ENCODE results near the gene KLK12.

The KLK12 gene

DNA sequence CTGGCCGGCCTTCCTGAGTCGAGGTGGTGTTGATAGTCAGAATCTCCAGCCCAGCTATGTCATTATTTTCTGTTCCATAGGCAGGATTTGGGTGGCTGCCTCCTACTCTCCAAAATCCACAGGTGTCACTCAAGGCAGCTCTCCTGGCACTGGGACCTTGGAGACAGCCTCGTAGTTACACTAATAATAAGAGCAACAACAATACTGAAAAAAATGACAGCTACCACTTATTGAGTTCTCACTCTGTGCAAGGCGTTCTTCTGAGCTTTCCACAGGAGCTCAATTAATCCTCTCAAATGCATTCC lies 12.2 kb upstream of the KLK12 start:
- DNase-seq (ENCODE audit: low read depth), result no peak

DNA sequence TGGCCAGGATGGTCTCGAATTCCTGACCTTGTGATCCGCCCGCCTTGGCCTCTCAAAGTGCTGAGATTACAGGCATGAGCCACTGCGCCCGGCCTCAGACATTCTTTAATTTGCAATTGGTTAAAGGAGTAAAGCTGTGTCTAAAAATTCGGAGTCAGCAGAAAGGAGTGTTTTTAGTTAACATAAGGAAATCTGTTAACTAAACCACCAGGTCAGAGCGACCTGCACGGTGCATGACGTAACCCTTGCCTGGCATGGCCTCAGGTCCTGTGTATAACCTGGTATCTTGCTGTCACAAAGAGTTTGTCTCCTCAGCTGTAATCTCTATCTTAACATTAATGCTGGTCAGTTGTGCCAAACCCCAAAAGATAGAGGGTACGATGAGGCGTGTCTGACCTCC lies 9.5 kb upstream of the KLK12 start:
- no peak for DNase-seq (ENCODE audit: low read depth)

DNA sequence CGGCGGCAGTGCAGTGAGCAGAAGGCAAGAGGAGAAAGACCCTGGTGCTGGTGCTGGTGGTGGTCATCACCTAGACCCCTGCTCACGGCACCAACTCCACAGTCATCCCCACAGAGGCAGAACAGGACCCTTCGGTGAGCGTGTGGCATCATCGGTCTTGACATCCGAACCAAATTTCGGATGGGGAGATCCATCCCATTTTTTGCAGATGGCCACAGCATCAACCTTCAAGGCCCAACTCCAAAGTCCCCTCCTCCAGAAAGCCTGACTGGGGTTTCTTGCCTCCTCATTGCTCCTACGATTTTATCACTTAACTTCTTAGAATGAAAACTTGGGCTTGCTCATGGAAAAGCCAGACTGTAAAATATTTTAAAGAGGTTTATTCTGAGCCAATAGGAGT lies 8.7 kb upstream of the KLK12 start:
- no peak for DNase-seq (ENCODE audit: low read depth)

DNA sequence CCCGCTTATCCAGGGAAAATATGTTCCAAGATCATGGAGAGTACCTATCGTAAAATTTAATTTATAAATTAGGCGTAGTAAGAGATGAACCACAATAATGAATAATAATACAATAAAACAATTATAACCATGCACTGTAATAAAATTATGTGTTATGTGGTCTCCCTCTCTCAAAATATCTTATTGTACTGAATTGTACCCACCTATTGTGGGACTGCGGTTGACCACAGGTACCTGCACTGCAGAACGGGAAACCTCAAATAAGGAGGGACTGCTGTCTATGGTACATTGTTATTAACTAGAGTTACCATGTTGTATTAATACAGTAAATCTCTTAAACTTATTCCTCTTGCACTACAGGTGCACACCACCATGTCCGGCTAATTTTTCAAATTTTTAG lies 5.3 kb upstream of the KLK12 start:
- DNase-seq (ENCODE audit: low read depth), result no peak

DNA sequence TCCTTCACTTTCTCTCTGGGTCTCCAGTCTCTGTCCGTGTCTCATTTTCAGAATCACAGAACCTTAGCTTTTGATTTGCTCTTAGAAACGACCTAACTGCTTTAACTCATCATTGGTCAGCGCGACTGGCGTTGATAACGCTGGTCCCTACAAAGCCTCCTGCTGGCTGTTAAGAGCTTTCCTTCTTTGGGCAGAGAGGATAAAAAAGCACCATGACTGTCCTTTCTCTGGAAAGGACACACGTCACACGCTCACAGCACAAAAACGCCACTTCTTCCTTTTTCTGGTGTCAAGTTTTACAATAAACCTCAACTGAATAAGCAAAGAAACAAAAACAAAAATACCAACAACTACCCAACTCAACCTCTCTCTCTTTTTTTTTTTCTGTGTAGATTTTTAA lies 1.7 kb upstream of the KLK12 start:
- no peak for DNase-seq (ENCODE audit: low read depth)

DNA sequence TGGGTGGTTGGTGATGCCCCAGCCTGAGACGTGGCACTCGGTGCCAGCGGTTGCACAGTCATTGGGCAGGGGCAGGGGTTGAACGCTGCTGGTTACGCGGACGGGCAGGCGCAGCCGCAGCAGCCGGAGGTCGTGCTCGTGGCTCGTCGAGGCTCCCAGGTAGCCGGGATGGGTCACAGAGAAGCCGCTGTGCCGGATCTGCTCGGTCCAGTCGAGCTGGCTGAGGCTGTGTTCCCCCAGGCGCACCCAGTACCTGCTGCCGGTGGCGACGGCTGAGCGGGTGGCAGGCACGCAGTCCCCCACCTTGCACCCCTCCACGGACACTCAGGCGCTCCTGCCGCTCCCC lies 2.9 kb downstream of the KLK12 start:
- no peak for DNase-seq (ENCODE audit: low read depth)

DNA sequence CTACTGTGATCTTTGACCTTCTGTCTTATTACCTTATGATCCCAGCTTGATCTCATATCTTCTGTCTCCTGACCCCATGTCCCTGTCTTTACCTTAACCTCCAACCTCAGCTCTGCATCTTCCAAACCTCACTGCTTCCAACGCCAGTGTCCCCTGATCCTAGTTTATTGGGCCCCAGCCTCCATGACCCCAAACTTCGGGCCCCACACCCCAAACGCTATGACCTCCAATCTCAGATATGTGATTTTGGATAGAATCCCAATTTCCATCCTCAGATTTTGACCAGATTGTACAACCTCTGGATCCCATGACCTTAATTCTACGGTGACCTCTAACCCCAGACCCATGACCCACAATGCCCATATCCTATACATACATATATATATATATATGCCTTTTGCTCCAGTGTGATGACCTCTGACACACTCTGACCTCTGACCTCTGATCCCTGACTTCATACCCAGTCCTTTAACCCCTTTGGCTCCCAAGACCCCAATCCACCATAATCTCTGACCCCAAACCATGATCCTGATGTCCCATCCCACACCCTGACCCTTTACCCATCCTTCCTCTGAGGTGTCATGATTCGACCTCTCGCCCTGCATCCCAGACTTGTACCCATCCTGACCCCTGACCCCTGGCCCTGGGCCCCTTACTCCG lies 3.5 kb downstream of the KLK12 start:
- DNase-seq (ENCODE audit: low read depth), result no peak

DNA sequence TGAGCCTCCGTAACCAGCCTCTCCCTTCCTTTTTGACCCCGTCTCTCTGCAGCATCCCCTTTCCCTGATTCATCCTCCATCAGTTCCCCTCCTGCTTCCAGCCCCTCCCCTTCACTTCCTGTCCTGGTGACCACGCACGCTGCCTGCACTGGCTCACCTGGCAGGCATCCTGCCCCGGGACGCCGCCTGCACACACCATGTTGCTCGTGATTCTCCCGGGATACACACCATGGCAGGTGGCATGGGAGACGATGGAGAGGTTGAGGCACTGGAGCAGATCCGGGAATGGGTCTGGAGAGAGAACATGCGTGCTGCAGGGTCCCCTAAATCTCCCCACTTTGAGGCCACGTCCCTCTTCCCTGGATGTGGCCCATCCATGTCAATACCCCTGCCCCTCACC lies 4.2 kb downstream of the KLK12 start:
- no peak for DNase-seq (ENCODE audit: low read depth)

DNA sequence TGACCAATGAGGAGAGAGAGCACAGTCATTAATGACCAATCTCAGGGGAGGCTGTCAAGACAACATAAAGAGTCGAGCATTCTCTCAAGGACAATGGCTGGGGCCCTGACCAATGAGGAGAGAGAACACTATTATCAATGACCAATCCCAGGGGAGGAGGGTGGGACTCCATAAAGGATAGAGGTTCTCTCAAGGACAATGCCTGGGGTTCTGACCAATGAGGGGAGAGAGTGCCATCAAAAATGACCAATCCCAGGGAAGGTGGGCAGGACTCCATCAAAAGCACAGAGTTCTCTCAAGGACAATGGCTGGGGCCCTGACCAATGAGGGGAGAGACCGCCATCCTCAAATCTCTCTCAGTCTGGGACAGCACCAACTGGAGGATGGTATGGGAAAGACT lies 5.1 kb downstream of the KLK12 start:
- DNase-seq (ENCODE audit: low read depth), result no peak

DNA sequence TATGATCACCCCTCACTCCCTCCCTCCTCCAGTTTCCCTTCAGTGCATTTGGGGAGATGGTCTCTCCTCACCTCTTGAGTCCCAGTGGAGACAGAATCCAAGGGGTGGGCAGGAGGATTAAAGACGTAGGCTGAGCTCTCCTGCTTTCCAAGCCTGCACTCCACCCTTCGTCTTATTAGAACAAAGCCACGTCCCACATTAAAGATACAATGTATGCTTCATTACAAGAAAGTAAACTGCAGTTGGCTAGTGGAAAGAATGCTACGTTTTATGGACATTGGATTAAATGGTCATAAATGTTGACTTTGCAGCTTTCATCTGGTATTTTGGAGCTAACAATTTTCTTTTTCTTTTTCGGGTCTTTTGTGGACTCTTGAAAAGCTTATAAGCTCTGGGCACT lies 6.9 kb downstream of the KLK12 start:
- no peak for DNase-seq (ENCODE audit: low read depth)

DNA sequence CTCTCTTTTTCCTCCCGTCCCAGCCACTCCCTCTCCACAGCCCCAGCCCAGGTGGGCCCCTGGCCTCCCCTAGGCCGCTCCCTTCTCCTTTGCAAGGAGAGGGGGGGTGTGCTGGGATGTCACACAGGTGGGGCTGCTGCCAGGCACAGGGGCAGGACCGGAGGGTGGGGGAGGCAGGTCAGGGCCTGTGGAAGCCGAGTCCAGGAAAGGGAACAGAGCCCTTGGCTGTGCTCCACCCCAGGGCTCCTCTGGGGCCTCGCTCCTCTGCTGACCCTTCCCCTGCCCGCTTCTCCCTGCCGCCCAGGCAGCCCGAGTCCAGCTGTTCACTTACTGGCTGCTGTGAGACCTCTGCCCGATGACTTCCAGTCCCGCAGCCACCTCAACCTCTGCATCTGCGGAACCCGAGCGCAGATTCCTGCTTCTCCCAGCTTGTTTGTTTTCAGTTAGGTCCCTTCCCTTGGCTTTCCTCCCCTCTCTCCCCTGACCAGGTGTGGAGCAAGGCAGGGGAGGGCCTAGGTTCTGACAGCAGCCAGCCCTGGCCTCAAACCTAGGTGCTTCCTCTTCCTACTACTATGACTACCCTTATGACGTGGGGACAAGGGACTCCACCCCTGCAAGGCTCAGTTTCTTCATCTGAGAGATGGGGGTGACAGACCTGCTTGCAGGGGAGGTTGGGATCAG lies 7.5 kb downstream of the KLK12 start:
- no peak for DNase-seq (ENCODE audit: low read depth)

DNA sequence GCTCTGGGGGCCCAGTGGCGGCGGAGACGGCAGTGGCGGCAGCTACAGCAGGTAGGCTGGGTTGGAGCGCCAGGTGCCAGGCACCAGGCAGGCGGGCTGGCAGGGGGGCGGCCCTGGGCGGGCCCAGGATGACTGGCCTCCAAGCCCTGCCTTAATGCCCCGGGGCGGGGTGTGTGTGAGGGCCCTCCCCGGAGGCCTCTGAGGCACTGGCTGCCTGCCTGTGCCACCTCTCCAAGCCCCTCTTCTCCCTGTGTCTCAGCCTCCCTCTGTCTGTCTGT lies 8.3 kb downstream of the KLK12 start, which contains the start of gene KLK11:
TSS of gene KLK11 (minus strand) at position 63 of the 278 bp plus-strand sequence. CDS start 985 bp downstream, outside the sequence.
- no peak for DNase-seq (ENCODE audit: low read depth)

DNA sequence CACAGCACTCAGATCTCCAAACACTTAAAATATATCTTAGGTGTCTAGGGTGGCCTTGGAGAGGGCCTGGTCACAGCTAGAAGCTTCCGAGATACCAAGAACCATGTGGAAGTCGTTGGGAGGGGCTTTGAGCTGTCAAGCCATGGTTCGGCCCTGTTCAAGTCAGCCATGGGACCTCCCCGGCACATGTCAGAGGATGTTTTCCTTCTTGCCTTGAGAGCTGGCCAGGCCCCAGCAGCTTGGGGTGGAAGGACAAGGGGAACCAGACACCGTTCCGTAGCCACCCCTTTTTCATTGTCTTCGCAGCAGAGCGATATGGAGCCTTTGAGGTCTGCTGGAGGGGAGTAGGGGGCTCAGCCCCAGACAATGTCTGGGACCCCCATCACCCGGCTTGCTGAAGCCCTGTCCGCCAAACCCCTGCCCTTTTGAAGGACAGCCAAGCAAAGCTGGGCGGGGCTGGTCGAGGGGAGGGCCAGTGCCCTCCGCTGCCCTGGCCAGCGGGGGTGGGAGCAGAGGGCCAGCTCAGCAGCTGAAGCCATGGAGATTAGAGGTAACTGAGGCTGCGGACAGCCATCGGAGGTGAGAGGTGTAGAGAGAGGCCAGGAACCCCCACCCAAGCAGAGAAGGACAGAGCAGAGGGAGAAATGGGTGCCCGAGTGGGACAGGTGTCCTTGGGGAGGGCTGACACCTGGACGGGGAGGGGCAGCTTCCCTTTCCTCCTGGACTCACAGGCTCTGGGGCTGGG lies 8.8 kb downstream of the KLK12 start:
- no peak for DNase-seq (ENCODE audit: low read depth)

DNA sequence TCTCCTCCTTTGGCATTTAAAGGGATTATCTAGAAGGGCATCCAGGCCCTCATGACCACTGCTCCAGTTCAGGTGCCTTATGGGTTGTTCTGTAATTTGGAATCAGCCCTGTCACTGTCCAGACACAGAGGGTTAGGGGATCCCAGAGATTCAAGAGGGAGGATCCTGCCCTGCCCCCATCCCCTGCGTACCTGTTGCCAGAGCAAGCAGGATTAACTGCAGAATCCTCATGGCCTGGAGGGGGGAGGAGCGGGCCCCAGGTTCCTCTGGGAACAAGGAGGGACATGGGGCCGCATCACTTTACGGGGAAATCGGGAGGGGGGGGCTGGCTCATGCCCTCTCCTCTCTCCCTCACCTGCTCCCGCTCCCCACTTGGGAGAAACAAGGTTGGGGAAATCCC lies 9.4 kb downstream of the KLK12 start:
- no peak for DNase-seq (ENCODE audit: low read depth)

DNA sequence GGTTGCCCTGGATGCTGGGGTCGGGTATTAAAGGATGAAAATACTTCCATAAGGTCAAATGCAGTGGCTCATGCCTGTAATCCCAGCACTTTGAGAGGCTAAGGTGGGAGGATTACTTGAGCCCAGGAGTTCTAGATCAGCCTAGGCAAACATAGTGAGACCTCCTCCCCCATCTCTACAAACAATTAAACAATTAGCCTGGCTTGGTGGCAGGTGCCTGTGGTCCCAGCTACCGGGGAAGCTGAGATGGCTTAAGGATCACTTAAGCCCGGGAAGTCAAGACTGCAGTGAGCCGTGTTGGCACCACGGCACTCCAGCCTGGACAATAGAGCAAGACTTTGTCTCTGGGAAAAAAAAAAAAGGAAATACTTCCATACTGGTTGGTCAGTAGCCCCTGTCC lies 9.9 kb downstream of the KLK12 start:
- DNase-seq (ENCODE audit: low read depth), result no peak

DNA sequence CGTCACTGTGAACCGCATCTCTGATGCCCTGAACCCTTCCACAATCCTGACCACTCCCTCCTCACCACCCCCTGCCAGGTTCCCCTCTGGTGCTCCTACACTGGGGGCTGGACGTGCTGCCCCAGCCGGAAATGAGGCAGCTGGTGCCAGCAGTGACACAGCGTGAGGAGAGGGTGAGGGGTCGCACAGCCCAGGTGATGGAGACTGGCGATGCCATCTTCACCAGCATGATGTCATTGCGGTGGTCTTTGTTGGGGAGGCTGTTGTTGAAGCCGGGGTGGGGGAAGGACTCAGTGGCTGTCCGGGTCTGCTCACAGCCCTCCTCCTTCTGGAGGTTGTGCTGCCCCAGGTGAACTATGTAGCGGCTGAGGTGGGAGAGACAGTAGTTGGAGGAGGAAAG lies 10.9 kb downstream of the KLK12 start:
- DNase-seq (ENCODE audit: low read depth), result no peak

DNA sequence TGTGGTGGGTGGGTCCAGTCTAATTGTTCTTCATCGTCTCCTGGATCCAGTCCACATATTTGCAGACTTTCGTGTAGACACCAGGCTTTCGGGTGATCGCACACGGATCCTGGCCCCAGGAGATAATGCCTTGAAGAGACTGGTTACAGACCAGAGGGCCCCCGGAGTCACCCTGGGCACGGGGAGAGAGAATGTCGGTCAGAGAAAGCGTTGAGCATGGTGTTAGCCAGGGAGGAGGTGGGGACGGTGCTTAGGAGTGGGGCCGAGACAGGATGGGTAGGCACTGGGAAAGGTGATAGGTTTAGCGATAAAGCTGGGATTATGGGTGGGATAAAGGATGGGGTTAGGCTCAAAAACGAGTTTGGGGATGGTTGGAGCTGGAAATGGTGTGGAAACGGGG lies 12.3 kb downstream of the KLK12 start:
- DNase-seq (ENCODE audit: low read depth), result no peak

DNA sequence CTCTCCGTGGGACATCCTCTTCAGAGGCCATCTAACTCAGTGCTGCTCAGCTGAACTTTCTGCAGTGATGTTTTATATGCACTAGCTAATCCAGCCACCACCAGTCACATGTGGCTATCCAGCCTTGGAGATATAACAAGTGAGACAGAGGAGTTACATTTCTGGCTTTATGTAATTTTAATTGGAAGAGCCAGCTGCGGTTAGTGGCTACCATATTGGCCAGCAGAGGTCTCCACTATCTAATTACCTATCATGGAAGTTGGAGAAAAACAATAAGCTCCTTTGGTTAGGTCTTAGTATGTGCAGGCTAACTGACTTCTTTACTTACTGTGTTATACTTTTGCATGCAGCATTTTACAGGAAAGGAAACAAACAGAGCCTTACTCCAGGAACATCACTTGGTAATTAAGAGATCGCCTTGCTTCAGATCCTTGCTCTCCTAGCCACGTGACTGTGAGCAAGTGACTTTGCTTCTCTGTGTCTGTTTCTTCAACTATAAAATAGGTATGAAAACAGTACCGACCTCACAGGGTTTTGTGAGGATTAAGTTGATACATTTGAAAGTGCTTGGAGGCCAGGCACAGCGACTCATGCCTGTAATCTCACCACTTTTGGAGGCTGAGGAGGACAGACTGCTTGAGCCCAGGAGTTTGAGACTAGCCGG lies 13.7 kb downstream of the KLK12 start:
- peak; percentile 23 for DNase-seq (ENCODE audit: low read depth)

DNA sequence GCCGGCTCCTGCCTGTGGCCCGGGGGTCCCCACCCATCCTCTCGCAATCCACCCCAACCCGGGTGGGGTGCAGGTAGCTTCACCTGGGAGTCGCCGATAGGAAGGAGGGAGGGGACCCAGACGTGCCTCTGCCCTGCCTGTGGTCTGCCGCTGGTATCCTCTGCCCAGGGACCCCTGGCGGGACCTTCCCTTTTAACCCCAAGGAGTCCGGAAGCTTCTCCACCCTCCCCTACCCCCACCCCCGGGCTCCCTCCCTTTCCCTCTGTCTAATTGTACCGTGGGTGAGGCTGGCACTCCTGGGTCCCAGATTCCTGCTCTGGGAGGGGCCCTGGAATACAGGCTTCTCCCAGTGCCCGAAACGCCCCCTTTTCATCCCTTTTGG lies 15.3 kb downstream of the KLK12 start, which contains the start of gene KLK10:
TSS of gene KLK10 (minus strand) at position 166 of the 382 bp plus-strand sequence. CDS start 579 bp downstream, outside the sequence.
- no peak for DNase-seq (ENCODE audit: low read depth)

DNA sequence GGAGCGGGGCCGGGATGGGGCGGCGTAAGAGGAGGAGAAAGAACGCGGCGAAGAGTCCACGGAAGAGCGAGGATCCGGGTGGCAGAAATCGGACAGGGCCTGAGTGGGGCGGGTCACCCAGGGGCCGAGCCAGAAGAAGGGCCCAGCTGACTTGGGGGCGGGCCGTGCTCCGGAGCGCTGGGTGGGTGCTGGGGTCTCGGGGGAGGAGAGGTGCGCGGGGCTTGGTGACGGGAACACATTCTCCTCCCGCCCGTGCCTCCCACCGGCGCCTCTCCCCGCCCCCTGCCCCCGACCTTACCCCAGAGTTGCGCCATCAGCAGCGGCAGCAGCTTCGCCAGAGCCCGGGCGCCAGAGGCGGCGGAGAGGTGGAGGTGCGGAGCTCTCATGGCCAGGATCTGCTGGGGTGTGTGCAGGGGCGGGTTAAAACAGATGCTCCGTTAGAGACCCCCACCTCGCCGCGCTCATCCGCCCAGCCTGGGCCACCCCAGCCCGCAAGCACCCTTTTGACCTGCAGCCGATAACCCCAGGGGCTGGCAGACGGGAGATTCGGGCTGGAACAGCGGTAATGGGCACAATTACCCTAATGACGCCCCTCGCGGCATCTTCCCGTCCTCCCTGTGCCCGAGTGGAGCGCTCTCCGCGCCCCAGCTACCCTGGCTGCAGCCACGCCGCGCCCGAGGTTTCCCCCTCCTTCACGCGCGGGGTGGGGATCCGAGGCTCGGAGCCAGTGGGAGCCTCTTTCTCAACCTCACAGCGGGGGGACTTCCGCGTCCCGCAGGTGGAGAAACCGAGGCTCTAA lies 15.9 kb downstream of the KLK12 start:
- no peak for DNase-seq (ENCODE audit: low read depth)

DNA sequence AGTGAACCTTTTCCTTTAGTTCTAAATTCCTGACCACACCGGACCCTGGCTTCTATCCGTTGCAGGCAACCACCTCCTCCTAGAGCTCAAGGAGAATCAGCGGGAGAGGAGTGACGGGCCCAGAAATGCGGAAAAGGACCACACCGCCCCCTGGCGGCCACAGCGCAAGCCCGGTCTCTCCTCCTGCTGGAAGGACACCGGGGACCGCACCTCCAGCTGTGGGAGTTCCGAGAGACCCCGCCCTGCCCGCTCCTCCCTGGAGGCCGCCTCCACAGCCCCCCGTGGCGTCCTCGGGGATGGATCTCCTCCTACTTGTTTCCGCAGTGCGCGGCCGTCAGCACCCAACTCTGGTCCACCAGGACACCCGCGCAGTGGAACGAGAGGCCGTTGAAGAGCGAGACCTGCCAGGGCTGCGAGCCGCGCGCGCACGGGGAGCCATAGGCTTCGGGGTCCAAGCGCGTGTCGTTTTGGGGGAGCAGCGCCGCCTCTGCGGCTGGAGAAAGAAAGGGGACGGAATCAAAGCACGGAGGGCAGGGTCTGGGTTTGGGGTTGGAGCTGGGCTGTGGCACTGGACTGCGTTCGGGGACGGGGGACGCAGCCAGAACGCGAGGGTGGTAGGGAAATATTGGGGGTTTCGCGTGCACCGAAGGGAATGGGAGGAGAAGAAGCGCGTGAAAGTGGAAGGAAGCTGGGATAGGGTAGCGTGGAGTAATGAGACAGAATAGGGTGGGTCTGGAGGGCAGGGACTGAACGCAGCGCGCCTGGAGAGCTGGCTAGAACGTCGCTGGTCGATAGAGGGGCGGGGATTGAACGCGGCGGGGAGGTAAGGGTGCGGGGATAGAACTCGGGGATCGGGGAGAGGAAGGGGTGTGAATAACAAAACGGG lies 17.8 kb downstream of the KLK12 start:
- no peak for DNase-seq (ENCODE audit: low read depth)

Data from stromal cell of bone marrow (primary cell).